WI38 (cell line): ENCODE measurements around the gene EHBP1.

ENCODE experiments used
- H3K4me3 ChIP-seq: 2 replicates; pipeline ENCODE4 v1.5.1; 2011; ENCODE audit warnings: low read depth, mild to moderate bottlenecking, control low read depth, low read length
- TF ChIP-seq, protein P1 (sequence below): IDR thresholded peaks from 2 replicates; pipeline ENCODE4 v1.5.1; 2012; ENCODE audit warnings: low read depth, mild to moderate bottlenecking, control low read depth, low read length

Gene EHBP1

DNA sequence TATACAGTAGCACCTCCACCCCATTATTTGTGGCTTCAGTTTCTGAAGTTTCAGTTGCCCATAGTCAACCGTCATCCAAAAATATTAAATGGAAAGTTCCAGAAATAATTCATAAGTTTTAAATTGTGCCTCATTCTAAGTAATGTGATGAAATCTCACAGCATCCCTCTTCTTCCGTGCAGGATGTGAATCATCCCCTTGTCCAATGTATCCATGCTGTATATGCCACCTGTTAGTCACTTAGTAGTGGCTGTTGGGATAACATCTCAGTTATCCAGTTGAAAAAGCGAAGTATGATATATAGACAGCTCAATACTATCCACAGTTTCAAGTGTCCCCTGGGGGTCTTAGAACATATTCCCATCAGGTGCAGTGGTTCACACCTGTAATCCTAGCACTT is 226.0 kb downstream of the EHBP1 start:
- H3K4me3 ChIP-seq, result no peak overlapping the region
- TF ChIP-seq, protein P1, sequence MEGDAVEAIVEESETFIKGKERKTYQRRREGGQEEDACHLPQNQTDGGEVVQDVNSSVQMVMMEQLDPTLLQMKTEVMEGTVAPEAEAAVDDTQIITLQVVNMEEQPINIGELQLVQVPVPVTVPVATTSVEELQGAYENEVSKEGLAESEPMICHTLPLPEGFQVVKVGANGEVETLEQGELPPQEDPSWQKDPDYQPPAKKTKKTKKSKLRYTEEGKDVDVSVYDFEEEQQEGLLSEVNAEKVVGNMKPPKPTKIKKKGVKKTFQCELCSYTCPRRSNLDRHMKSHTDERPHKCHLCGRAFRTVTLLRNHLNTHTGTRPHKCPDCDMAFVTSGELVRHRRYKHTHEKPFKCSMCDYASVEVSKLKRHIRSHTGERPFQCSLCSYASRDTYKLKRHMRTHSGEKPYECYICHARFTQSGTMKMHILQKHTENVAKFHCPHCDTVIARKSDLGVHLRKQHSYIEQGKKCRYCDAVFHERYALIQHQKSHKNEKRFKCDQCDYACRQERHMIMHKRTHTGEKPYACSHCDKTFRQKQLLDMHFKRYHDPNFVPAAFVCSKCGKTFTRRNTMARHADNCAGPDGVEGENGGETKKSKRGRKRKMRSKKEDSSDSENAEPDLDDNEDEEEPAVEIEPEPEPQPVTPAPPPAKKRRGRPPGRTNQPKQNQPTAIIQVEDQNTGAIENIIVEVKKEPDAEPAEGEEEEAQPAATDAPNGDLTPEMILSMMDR, result no peak

DNA sequence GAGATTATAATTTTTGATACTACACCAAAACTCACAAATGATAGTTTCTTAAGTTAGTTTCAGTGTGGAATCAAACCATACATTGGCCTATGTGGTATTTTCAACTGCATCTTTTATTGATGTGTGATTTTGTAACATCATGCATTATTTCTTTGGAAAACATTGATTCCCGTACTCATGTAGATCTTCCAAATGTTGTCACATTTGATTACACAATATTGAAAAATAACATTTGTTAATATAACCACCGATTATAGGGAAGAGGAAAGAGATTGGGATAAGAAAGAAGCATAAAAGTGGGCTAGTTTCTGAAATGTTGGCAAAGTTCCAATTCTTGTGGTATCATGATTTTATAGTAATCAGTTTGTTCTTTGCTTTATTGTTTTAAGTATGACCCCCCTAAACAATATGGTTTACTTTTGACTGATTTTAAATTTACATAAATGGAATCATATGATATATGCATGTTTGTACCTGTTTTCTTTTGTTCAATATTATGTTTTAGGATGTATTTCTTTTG is 227.9 kb downstream of the EHBP1 start:
- TF ChIP-seq, protein P1, result no peak
- no peak overlapping the region for H3K4me3 ChIP-seq

DNA sequence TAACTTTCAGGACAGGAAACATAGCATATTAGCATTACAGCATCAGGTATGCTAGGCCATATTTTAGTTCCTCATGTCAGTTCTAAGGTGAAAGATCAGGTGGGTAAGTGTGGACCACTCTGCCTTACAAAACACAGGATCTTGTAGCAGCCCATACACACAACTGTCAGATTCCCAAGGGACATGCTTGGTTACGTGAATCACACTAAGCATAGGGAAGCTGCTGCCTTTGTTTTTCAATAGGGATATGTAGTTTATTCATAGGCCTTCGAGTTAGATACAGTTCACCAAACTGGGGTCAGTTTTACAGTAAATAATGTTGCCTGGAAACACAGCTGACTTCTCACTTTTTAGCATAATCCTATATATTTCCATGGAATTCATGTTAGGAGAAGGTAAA is 229.0 kb downstream of the EHBP1 start:
- TF ChIP-seq, protein P1, result no peak
- H3K4me3 ChIP-seq, result no peak overlapping the region

DNA sequence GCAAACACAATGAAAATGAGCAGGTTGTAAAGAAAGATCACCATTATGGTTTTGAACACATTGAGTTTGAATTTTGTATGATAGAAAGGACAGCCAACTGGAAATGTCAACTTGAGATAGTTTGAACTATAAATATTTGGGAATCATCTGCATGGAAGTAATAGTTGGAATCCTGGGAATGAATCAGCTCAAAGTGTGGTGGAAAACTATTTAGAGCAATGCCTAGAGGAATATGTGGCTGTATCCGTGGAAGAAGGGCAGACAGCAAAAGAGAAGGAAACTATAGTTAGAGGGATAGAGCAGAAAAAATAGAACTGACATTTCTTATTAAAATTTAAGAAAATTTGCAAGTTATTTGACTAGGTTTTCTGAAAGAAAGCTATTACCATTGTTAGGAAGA is 232.6 kb downstream of the EHBP1 start:
- TF ChIP-seq, protein P1, result no peak
- H3K4me3 ChIP-seq, result no peak overlapping the region

DNA sequence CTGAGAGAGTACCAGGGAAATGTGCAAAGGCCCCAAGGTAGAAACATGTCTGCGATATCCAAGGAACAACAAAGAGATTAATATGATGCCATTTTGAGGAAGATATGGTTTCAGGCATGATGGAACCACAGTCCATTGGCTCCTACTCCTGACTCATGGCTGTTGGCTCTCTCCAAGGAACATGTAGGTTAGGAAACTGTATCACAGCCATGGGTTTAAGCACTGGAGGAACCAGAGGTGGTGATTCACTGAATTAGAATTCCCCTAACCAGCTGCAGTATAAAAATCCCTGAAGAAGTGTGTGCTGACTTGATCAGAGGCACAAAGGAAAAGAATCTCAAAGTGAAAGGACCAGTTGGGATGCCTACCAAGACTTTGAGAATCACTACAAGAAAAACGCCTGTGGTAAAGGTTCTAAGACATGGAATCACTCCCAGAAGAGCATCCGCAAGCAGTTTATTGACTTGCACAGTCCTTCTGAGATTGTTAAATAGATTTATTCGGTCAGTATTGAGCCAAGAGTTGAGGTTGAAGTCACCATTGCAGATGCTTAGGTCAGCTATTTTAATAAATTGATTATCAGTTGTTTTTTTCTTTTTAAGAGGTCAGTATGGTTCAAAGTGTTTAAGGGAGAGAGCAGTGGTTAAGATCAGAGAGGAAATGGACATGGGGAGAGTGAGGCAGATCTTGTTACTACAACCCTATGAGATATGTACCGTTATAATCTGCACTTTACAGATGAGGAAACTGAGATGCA is 234.4 kb downstream of the EHBP1 start:
- no peak overlapping the region for H3K4me3 ChIP-seq
- TF ChIP-seq, protein P1, result no peak

DNA sequence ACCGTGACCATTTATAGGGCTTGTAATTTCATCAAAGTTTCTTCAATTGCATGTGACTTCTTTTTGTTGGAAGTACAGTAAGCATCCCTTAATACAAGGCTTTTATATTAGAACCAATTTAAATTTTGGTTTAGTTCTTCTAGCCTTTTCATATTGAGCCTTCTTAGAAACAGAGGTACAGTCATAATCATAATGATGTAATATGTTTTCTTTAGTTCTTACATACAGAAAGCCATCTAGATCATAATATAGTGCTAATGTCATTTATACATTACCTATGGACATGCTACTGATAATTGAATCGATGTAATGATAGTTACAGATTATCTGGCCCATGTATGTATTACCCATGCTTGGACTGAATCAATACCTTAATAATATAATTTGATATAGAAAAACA is 235.2 kb downstream of the EHBP1 start:
- TF ChIP-seq, protein P1, result no peak
- no peak overlapping the region for H3K4me3 ChIP-seq

DNA sequence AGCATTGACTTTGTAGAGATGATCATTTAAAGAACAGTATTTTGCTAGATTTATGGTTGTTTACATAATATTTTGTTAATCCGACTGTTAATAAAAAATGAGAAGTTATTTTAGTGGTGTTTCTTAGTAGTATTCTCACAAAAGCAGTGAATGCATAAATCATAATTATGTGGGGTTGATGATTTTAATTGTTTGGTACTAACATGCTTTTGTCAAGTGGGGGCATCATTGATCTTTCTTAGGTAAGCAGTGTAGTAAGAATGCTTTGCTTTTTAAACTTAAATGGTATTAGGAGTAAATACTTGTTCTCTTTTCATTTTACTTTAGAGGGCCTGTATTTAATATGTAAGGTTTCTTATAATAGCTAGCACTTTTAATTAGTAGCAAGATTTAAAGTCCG is 235.9 kb downstream of the EHBP1 start:
- TF ChIP-seq, protein P1, result no peak
- no peak overlapping the region for H3K4me3 ChIP-seq
